Trophoblast cell (in vitro differentiated cells and primary cell): Measurements from ENCODE around the gene LRRFIP1.

Experiments used
- DNase-seq, 2 donors: peaks; one replicate each; pipeline ENCODE4 v3.0.0-alpha.2; 2016
- H2AFZ ChIP-seq: 2 replicates; pipeline ENCODE4 v1.6.1; 2013; ENCODE audit warnings: low read length, moderate library complexity, mild to moderate bottlenecking; ENCODE audit not compliant: insufficient read depth, poor library complexity
- H2AK5ac ChIP-seq: 2 replicates; pipeline ENCODE4 v1.6.1; 2013; ENCODE audit warnings: mild to moderate bottlenecking, low read length
- H2BK120ac ChIP-seq: 2 replicates; pipeline ENCODE4 v1.6.1; 2013; ENCODE audit warnings: low read length, mild to moderate bottlenecking, moderate library complexity; ENCODE audit not compliant: insufficient read depth, poor library complexity
- H2BK12ac ChIP-seq: 2 replicates; pipeline ENCODE4 v1.6.1; 2013; ENCODE audit warnings: mild to moderate bottlenecking, low read length, moderate library complexity
- H2BK5ac ChIP-seq: 2 replicates; pipeline ENCODE4 v1.6.1; 2013; ENCODE audit warnings: low read length, low read depth, moderate library complexity, mild to moderate bottlenecking; ENCODE audit not compliant: poor library complexity
- H3K14ac ChIP-seq: 2 replicates; pipeline ENCODE4 v1.6.1; 2013; ENCODE audit warnings: mild to moderate bottlenecking, low read length
- H3K18ac ChIP-seq: 2 replicates; pipeline ENCODE4 v1.6.1; 2013; ENCODE audit warnings: mild to moderate bottlenecking, low read length
- H3K23ac ChIP-seq: 2 replicates; pipeline ENCODE4 v1.6.1; 2013; ENCODE audit warnings: low read length
- H3K27ac ChIP-seq: 2 replicates; pipeline ENCODE4 v1.5.1; 2013; ENCODE audit warnings: low read depth, mild to moderate bottlenecking, inconsistent platforms, low read length, moderate library complexity
- H3K27me3 ChIP-seq: 2 replicates; pipeline ENCODE4 v1.6.1; 2013; ENCODE audit warnings: inconsistent platforms, mild to moderate bottlenecking, low read length, moderate library complexity; ENCODE audit not compliant: insufficient read depth
- H3K36me3 ChIP-seq, 2 experiments: 1 replicate in 1 of 2; 2 replicates in 1 of 2; pipeline ENCODE4 v1.6.1; 2013; ENCODE audit warnings: low read length in 2 of 2, mild to moderate bottlenecking in 2 of 2, moderate library complexity in 1 of 2; ENCODE audit not compliant: insufficient read depth in 2 of 2, control insufficient read depth in 1 of 2
- H3K4ac ChIP-seq: 2 replicates; pipeline ENCODE4 v1.6.1; 2013; ENCODE audit warnings: low read depth, mild to moderate bottlenecking, low read length, moderate library complexity
- H3K4me1 ChIP-seq, 2 experiments: 1 replicate in 1 of 2; 2 replicates in 1 of 2; pipeline ENCODE4 v1.6.1; 2013; ENCODE audit warnings: low read length in 2 of 2, mild to moderate bottlenecking in 2 of 2, moderate library complexity in 1 of 2; ENCODE audit not compliant: insufficient read depth in 2 of 2, control insufficient read depth in 1 of 2
- H3K4me2 ChIP-seq: 2 replicates; pipeline ENCODE4 v1.6.1; 2013; ENCODE audit warnings: inconsistent platforms, mild to moderate bottlenecking, low read length, moderate library complexity
- H3K4me3 ChIP-seq: 2 replicates; pipeline ENCODE4 v1.5.1; 2013; ENCODE audit warnings: mild to moderate bottlenecking, low read depth, low read length, inconsistent platforms
- H3K79me1 ChIP-seq: one replicate; pipeline ENCODE4 v1.6.1; 2013; ENCODE audit warnings: low read length
- H3K79me2 ChIP-seq: 2 replicates; pipeline ENCODE4 v1.6.1; 2013; ENCODE audit warnings: low read length, mild to moderate bottlenecking; ENCODE audit not compliant: control insufficient read depth, insufficient read depth, poor library complexity
- H3K9ac ChIP-seq: 2 replicates; pipeline ENCODE4 v1.6.1; 2013; ENCODE audit warnings: mild to moderate bottlenecking, low read length
- H3K9me3 ChIP-seq: 2 replicates; pipeline ENCODE4 v1.6.1; 2013; ENCODE audit warnings: low read depth, mild to moderate bottlenecking, control low read depth, inconsistent platforms, low read length; ENCODE audit not compliant: insufficient read depth
- H4K12ac ChIP-seq: 2 replicates; pipeline ENCODE4 v1.6.1; 2013; ENCODE audit warnings: low read depth, mild to moderate bottlenecking, low read length, moderate library complexity
- H4K8ac ChIP-seq: 2 replicates; pipeline ENCODE4 v1.6.1; 2013; ENCODE audit warnings: low read depth, mild to moderate bottlenecking, low read length, moderate library complexity
- H4K91ac ChIP-seq: one replicate; pipeline ENCODE4 v1.6.1; 2013; ENCODE audit warnings: low read depth, mild to moderate bottlenecking, low read length, moderate library complexity
- WGBS: extraction: QIAGEN DNeasy Blood & Tissue Kit; methylation state at CpG from one replicate; pipeline ENCODE4 v1.1.7; 2013; ENCODE audit warnings: missing lambda C conversion rate; ENCODE audit not compliant: insufficient read length, insufficient coverage; ENCODE audit errors: extremely low coverage; 5-methylcytosine and 5-hydroxymethylcytosine counted together

The LRRFIP1 gene

GRCh38 chr2:237766340-237766739 lies 139.0 kb downstream of the LRRFIP1 start:
- Histone ChIP-seq H3K9me3 (no peaks in the 10 kb centered on the region), H2BK5ac (no peak overlapping the region), H3K4me3 (no peak overlapping the region), H3K4ac (no peak overlapping the region), H3K18ac (no peak overlapping the region), H3K9ac (no peak overlapping the region), H3K79me2 (no peaks in the 10 kb centered on the region), H3K23ac (no peak overlapping the region), H3K27ac (no peak overlapping the region), H2AFZ (no peak overlapping the region), H3K36me3 (peaks cover 5 to 24% of the 10 kb centered on the region in 2 experiments), H3K14ac (no peak overlapping the region), H2AK5ac (no peak overlapping the region), H3K4me2 (no peak overlapping the region), H4K8ac (no peak overlapping the region), H3K79me1 (no peaks in the 10 kb centered on the region), H3K4me1 (peaks cover 3 to 6% of the 10 kb centered on the region in 2 experiments), H2BK120ac (no peak overlapping the region), H4K12ac (no peak overlapping the region), H3K27me3 (no peaks in the 10 kb centered on the region), H2BK12ac (no peak overlapping the region), H4K91ac (no peak overlapping the region)
- no peak for DNase-seq
- no CpG with 5 or more reads among the region's 2 CpGs for WGBS

- H4K12ac ChIP-seq, result no peak overlapping the region
- no peak overlapping the region for H4K91ac ChIP-seq
- H3K4me1 ChIP-seq, result no peaks in the 10 kb centered on the region
- no peak overlapping the region for H2BK12ac ChIP-seq
- H4K8ac ChIP-seq, result no peak overlapping the region
- no peak for DNase-seq
- H2AK5ac ChIP-seq, result no peak overlapping the region
- no peak overlapping the region for H3K4me2 ChIP-seq
- peaks cover 15 to 16% of the 10 kb centered on the region in 2 experiments for H3K36me3 ChIP-seq
- no peak overlapping the region for H2BK5ac ChIP-seq
- no peaks in the 10 kb centered on the region for H3K9me3 ChIP-seq
- WGBS, result no CpG with 5 or more reads among the region's 3 CpGs
- no peak overlapping the region for H3K27ac ChIP-seq
- H2AFZ ChIP-seq, result no peak overlapping the region
- H3K23ac ChIP-seq, result no peak overlapping the region
- no peaks in the 10 kb centered on the region for H3K27me3 ChIP-seq
- no peak overlapping the region for H3K9ac ChIP-seq
- no peak overlapping the region for H2BK120ac ChIP-seq
- no peak overlapping the region for H3K4me3 ChIP-seq
- no peak overlapping the region for H3K18ac ChIP-seq
- H3K14ac ChIP-seq, result no peak overlapping the region
- no peaks in the 10 kb centered on the region for H3K79me1 ChIP-seq
- H3K79me2 ChIP-seq, result no peaks in the 10 kb centered on the region
- H3K4ac ChIP-seq, result no peak overlapping the region
Measured at GRCh38 chr2:237772513-237772912, 145.1 kb downstream of the LRRFIP1 start.

GRCh38 chr2:237773826-237774225 lies 146.4 kb downstream of the LRRFIP1 start:
- H3K4me1 ChIP-seq, result no peaks in the 10 kb centered on the region
- no peak overlapping the region for H4K12ac ChIP-seq
- no peak overlapping the region for H3K14ac ChIP-seq
- no peak overlapping the region for H4K8ac ChIP-seq
- whole genome bisulfite sequencing, result no CpG with 5 or more reads among the region's 15 CpGs
- H3K36me3 ChIP-seq, result peaks cover 20% of the 10 kb centered on the region in 2 experiments
- H3K9ac ChIP-seq, result no peak overlapping the region
- no peak overlapping the region for H3K4me3 ChIP-seq
- no peaks in the 10 kb centered on the region for H3K27me3 ChIP-seq
- no peak overlapping the region for H2AFZ ChIP-seq
- H3K79me2 ChIP-seq, result no peaks in the 10 kb centered on the region
- H2BK12ac ChIP-seq, result no peak overlapping the region
- H3K4ac ChIP-seq, result no peak overlapping the region
- H3K18ac ChIP-seq, result no peak overlapping the region
- H3K79me1 ChIP-seq, result no peaks in the 10 kb centered on the region
- H3K4me2 ChIP-seq, result no peak overlapping the region
- no peak overlapping the region for H3K23ac ChIP-seq
- no peak overlapping the region for H2BK5ac ChIP-seq
- H4K91ac ChIP-seq, result no peak overlapping the region
- no peak overlapping the region for H2BK120ac ChIP-seq
- peaks cover 4% of the 10 kb centered on the region for H3K9me3 ChIP-seq
- no peak overlapping the region for H3K27ac ChIP-seq
- no peak for DNase-seq
- no peak overlapping the region for H2AK5ac ChIP-seq

GRCh38 chr2:237774811-237775553 lies 147.6 kb downstream of the LRRFIP1 start:
- no peak overlapping the region for H2AFZ ChIP-seq
- H3K79me1 ChIP-seq, result no peaks in the 10 kb centered on the region
- H3K4me2 ChIP-seq, result no peak overlapping the region
- no peak overlapping the region for H2AK5ac ChIP-seq
- H3K79me2 ChIP-seq, result no peaks in the 10 kb centered on the region
- H2BK5ac ChIP-seq, result no peak overlapping the region
- no peak overlapping the region for H3K4ac ChIP-seq
- no peak overlapping the region for H3K4me3 ChIP-seq
- H3K27ac ChIP-seq, result no peak overlapping the region
- WGBS, result no CpG with 5 or more reads among the region's 13 CpGs
- H3K14ac ChIP-seq, result no peak overlapping the region
- DNase-seq, result peak; percentile 61 to 77
- peaks cover 4% of the 10 kb centered on the region for H3K9me3 ChIP-seq
- H3K27me3 ChIP-seq, result no peaks in the 10 kb centered on the region
- H4K12ac ChIP-seq, result no peak overlapping the region
- no peak overlapping the region for H3K23ac ChIP-seq
- no peak overlapping the region for H4K91ac ChIP-seq
- H2BK12ac ChIP-seq, result no peak overlapping the region
- peaks cover 20 to 25% of the 10 kb centered on the region in 2 experiments for H3K36me3 ChIP-seq
- no peak overlapping the region for H2BK120ac ChIP-seq
- no peak overlapping the region for H3K9ac ChIP-seq
- no peak overlapping the region for H3K18ac ChIP-seq
- no peaks in the 10 kb centered on the region for H3K4me1 ChIP-seq
- no peak overlapping the region for H4K8ac ChIP-seq
